ENCODE measurements around the gene ZNF181. TPM values are rescaled to one million over a fixed set of nuclear protein-coding genes. Genes with fewer than 3 reads are reported as not detected.
"Not testable (repeated sequence)": the region's sequence is repeated elsewhere in the genome, so short reads cannot be mapped to it uniquely, and the experiment has no call there.

ZNF181 gene
- total RNA-seq (2014; rRNA removed), result 26.7 and 28.4 TPM in 2 replicates
- 3.9 TPM for polyA plus RNA-seq (2012)

DNA sequence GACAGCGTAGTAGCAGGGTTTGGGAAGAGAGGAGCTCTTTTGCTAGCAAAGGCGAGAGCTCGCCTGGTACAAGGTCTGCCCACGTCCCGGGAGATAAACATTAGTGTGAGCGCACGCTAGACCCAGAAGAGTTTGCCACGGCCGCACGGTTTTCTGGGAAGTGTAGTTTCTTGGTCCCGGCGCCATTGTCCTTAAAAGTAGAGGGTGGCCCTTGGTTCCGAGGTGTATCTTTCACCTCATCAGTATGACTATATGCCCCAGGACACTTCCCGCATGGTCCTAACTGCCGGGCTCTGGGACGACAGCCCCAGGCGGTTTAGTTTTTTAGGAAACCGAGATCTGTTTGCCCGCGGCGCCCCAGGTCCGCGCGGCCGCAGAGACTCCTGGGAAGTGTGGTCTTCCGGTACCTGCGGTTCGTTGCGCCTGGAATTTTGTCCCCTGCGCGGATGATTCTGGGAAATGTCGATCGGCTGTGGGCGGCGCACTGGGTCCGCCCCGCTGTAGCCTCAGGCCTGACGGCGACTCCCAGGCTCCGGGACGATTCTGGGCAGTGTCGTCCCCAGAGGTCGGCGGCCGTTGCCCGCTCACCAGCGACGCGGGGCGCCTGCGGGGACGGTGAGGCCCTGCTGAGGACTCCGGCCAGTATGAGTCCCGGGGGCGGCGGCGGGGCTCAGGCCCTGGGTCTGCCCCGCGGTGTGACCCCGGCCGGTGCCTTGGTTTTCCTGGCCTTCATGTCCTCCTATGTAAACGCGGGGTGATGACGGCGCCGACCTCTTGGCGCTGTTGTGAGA lies at the start of gene ZNF181:
ZNF181 (plus strand) TSS at position 498 of the 791 bp plus-strand sequence. CDS start 795 bp downstream, outside the sequence.
- DNase-seq (ENCODE audit: low read depth), result peak; percentile 92

DNA sequence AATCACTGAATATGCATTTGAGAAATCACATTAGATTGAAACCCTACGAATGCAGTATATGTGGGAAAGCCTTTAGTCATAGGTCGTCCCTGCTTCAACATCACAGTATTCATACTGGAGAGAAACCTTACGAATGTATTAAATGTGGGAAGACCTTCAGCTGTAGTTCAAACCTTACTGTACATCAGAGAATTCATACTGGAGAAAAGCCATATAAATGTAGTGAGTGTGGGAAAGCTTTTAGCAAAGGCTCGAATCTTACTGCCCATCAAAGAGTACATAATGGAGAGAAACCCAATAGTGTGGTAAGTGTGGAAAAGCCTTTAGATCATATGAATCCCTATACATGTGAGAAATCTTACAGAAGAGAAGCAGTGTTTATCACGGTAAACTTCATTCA lies 48.8 kb upstream of the ZNF181 start:
- DNase-seq (ENCODE audit: low read depth), result not testable (repeated sequence)

DNA sequence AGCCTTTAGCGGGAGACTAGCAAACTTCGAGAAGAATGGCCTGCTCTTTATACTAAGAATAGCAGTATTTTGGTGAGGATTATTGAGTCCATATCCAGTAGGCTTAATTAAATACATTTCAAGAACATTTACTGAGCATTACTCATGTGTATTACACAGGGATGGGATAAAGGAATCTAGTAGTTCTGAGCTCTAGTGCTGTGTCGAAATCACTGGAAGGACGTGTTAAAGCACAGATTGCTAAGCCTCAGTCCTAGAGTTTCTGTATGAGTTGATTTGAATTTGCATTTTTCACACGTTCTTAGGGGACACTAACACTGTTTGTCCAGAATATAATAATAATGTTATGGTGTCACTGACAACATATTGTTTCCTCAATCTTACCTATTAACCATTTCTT lies 47.6 kb upstream of the ZNF181 start:
- DNase-seq (ENCODE audit: low read depth), result no peak

DNA sequence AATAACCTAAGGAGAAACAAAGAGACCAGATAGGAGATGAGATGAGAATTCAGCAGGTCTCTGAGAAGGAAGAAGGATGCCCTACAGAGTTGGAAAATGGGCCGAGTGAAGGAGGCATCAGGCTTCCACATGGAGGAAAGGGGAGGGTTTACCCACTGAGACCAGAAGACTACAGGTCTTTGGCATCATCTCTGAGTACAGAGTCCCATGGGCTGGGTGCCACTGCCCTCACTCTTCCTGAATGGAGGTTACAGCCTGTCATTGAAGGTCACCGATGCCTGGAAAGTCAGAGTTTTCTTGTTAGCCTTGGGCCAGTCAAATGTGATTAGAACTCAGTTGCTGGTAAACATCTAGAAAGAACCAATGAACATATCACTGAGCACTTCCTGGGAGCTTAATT lies 46.7 kb upstream of the ZNF181 start:
- no peak for DNase-seq (ENCODE audit: low read depth)

- no peak for DNase-seq (ENCODE audit: low read depth)
Observed at GRCh38 chr19:34688592-34688991, 45.5 kb upstream of the ZNF181 start.

- DNase-seq (ENCODE audit: low read depth), result no peak
Observed at GRCh38 chr19:34690372-34690771, 43.7 kb upstream of the ZNF181 start.

- DNase-seq (ENCODE audit: low read depth), result no peak
Observed at GRCh38 chr19:34692549-34692948, 41.5 kb upstream of the ZNF181 start.

- DNase-seq (ENCODE audit: low read depth), result no peak
Observed at GRCh38 chr19:34707661-34708060, 26.4 kb upstream of the ZNF181 start.

- no peak for DNase-seq (ENCODE audit: low read depth)
Observed at GRCh38 chr19:34711890-34712289, 22.2 kb upstream of the ZNF181 start.

DNA sequence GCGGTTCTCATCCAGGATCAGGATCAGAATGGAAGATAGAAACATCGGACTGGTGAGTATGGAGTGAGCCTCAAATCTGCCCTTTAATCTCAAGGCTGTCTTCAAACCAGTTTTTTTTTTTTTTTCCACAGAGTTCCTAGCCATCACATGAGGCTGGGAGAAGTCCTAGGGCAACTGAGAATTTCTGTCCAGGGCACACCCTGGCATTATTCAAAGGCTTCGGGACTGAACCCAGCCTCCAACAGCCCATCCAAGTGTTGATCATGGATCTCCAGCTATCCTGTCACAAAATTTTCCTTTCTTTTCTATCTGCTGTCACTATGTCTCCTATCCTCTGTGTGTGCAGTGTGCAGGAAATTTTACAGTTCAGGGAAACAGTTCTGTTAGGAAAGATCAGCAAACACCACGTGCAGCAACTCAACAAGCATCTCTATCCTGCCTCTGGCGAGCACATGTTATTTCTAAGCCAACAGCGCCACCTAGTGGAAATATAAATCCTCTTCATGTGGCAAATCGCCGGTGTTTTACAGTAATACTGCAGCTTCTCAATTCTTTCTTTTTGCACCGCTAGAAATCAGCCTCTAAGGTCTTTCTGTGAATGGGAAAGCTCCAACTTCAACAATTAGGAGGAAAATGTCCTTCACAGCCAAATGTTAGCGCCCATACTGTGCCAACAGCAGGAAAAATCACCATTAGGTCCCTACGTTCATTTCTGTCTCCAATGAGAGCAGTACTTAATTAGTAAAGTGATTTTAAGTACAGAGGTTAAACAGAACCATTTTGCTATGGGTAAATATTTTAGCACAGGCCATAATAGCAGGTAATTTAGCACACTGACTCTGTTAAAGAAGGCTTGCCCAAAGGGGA lies 21.4 kb upstream of the ZNF181 start:
- DNase-seq (ENCODE audit: low read depth), result peak; percentile 73

DNA sequence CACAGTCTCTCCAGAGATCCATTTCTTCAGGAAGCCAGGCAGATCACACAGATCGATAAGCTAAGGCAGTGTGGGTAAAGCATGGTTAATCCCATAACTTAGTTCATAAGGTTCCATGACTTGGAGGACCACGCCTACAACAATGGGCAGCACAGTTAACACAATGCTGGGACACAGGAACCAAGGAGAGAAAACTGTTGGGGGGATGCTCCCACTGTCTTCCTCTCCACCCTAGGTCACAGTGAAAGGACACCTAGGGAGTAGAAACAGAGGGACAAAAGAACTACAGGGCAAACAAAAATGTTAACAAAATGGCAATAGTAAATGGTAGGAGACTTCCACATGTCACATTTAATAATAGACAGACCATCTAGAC lies 20.8 kb upstream of the ZNF181 start:
- no peak for DNase-seq (ENCODE audit: low read depth)

DNA sequence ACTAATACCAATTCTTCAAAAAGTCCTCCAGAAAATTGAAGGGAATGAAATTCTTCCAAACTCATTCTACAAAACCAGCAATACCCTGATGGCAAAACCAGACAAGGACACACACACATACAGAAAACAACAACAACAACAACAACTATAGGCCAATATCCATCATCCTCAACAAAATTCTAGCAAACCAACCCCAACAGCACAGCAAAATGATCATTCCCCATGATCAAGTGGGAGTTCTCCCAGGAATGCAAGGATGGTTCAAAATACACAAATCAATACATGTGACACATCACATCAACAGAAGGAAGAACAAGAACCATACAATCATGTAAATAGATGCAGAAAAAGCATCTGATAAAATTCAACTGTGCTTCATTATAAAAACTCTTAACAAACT lies 18.7 kb upstream of the ZNF181 start:
- DNase-seq (ENCODE audit: low read depth), result no peak

DNA sequence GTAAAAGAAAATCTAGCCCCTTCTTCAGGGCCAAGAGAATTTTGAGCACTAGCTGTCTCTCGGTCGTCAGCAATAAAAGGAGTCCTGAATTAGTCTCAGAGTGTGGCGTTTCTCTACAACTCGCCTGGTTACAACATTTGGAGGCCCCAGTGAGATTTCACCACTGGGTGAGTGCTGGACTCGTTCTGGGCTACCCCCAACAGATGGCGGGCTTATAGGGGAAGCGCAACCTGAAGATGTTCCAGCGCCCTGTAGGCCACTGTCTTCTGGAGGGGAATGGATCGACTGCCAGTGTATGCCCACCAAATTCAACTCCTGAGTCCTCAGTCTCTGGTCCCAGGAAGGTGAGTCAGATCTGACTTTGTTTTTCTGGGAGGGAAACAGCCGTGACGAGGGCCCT lies 11.7 kb upstream of the ZNF181 start:
- no peak for DNase-seq (ENCODE audit: low read depth)

GRCh38 chr19:34725400-34725799 lies 8.6 kb upstream of the ZNF181 start:
- no peak for DNase-seq (ENCODE audit: low read depth)

GRCh38 chr19:34731019-34731829 lies 2.8 kb upstream of the ZNF181 start:
- no peak for DNase-seq (ENCODE audit: low read depth)

GRCh38 chr19:34731964-34732363 lies 2.1 kb upstream of the ZNF181 start:
- no peak for DNase-seq (ENCODE audit: low read depth)

GRCh38 chr19:34732612-34733211 lies 1.3 kb upstream of the ZNF181 start:
- DNase-seq (ENCODE audit: low read depth), result no peak

DNA sequence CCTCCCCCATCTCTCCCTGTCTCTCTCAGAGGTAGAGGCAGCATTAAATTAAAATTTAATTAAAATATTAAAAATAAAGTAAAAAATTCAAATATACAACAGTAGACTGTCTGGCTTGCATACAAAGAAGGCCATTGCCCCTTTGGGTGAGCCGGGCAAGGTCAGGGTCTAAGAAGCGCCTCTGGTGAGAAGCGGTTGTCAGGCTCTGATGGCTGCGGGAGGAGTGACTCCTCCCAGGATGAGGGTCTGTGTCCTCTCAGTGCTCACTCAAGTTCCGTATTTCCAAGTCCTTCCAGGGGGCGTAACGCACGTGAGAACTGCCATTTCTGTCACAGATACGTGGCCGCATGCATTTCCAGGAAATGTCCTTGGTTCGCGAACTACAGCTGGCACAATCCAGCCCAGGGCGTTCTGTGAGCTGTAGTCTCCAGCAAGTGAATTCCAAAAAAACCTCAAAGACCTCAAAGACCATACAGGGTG lies 737 bp upstream of the ZNF181 start:
- no peak for DNase-seq (ENCODE audit: low read depth)

DNA sequence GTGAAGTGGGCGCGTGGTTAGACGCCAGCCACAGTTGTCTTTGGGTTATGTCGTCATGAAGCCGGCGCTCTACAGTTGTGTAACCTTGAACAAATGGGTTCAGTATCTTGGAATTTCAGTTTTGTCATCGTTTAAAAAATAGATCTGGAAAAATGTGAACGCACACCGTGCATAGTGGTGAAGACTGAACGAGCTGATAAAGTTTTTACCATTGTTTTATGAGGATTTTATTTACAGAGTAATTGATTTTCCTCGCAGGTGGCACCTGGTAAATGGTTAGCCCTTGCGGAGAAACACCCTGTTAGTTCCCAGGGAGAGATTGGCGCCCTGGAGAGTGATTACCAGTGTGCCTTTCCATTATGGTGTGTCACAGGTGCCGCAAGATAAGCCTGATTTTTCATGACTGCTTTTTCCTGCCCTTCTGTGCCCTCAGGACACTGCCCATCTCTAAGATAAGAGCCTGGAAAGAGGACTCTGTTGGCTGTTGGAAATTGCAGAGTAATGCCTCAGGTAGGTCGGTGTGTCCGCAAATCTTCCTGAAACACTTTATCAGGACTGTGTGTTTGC lies 577 bp downstream of the ZNF181 start:
- no peak for DNase-seq (ENCODE audit: low read depth)

DNA sequence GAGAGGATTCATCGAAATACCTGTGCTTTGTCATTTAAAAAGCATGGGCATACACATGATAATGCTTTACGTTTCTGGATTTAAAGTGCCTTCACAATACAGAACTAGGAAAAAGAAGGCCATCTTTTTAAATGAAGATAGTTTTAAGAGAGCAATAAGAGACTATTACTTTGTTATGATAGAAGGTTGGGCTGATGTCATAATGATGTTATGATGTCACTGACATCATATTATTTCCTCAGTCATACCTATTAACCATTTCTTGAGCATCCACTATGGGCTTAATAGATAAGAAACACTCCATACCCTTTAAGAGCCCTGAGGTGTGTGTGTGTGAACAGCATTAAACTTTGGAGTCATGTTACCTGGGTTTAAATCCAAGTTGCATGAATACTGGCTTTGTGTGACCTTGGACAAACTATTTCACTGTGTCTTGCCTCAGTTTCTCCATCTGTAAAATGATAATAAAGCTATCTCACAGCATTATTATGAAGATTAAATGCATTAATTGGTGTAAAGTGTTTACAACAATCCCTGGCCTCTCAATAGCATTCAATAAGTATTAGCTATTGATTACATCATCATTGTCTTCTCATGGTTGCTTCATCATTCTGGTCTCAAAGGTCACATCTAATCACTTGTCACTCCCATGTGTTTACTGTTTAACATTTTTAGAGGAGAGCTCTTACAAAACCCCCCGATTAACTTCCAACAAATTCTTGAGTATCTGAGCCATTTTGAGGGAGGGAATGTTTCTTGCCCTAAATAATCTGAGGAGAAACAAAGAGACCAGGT lies 11.1 kb downstream of the ZNF181 start:
- DNase-seq (ENCODE audit: low read depth), result no peak
